Spleen (tissue), 11 donors: Measurements from ENCODE around the gene APOBEC2. TPM values are rescaled to one million over a fixed set of nuclear protein-coding genes. Genes with fewer than 3 reads are reported as not detected.

Source experiments
- DNase-seq: peaks from one replicate; pipeline ENCODE4 v3.0.0-alpha.2; 2020
- H3K27ac ChIP-seq, 8 donors: fragments of 200-600 bp; sonication (generic) in 7 of 8; 1 replicate in 4 of 8; 2 replicates in 4 of 8; pipeline versions ENCODE4 v1.5.0 to v1.8.0; 2016 to 2021; ENCODE audit warnings: inconsistent platforms in 4 of 8, mild to moderate bottlenecking in 4 of 8, moderate library complexity in 1 of 8
- H3K27me3 ChIP-seq, 7 donors: fragments of 200-600 bp; sonication (generic) in 6 of 7; replicated peaks in 1 of 7; 1 replicate in 4 of 7; 2 replicates in 3 of 7; pipeline versions ENCODE4 v1.5.0 to v1.8.0; 2016 to 2021; ENCODE audit warnings: inconsistent platforms in 3 of 7, mild to moderate bottlenecking in 1 of 7
- H3K36me3 ChIP-seq, 6 donors: fragments of 200-600 bp; sonication (generic) in 5 of 6; 1 replicate in 4 of 6; 2 replicates in 2 of 6; pipeline versions ENCODE4 v1.5.0 to v1.8.0; 2016 to 2021; ENCODE audit warnings: inconsistent platforms in 2 of 6
- H3K4me1 ChIP-seq, 6 donors: fragments of 200-600 bp; sonication (generic) in 5 of 6; 1 replicate in 3 of 6; 2 replicates in 3 of 6; pipeline versions ENCODE4 v1.5.0 to v1.8.0; 2016 to 2021; ENCODE audit warnings: inconsistent platforms in 3 of 6
- H3K4me3 ChIP-seq, 8 donors: fragments of 200-600 bp; sonication (generic) in 7 of 8; 1 replicate in 4 of 8; 2 replicates in 4 of 8; pipeline versions ENCODE4 v1.5.0 to v1.8.0; 2016 to 2021; ENCODE audit warnings: inconsistent platforms in 4 of 8, mild to moderate bottlenecking in 4 of 8, moderate library complexity in 2 of 8
- H3K9me3 ChIP-seq, 8 donors: fragments of 200-600 bp; sonication (generic) in 7 of 8; 1 replicate in 4 of 8; 2 replicates in 4 of 8; pipeline versions ENCODE4 v1.5.0 to v1.8.0; 2016 to 2021; ENCODE audit warnings: inconsistent platforms in 4 of 8
- CTCF ChIP-seq, 11 experiments: fragments of 200-600 bp in 7 of 11; fragments of 450-650 bp in 4 of 11; sonication (generic) in 4 of 11; IDR thresholded peaks in 8 of 11; conservative IDR thresholded peaks in 3 of 11; 1 replicate in 7 of 11; 2 replicates in 4 of 11; pipeline versions ENCODE4 v1.4.0 to v1.8.0; 2016 to 2021; ENCODE audit warnings: antibody characterized with exemption in 11 of 11, inconsistent platforms in 4 of 11, mild to moderate bottlenecking in 1 of 11
- POLR2A ChIP-seq, 3 donors: fragments of 450-650 bp; IDR thresholded peaks; one replicate each; pipeline ENCODE4 v1.5.1; 2017; ENCODE audit warnings: antibody characterized with exemption in 3 of 3, mild to moderate bottlenecking in 1 of 3
- POLR2AphosphoS5 ChIP-seq, 3 donors: sonication (generic); formaldehyde crosslinking; IDR thresholded peaks; one replicate each; pipeline ENCODE4 v1.5.1; 2017; ENCODE audit warnings: antibody characterized with exemption in 3 of 3
- WGBS, 5 donors: extraction: QIAGEN DNeasy Blood & Tissue Kit in 3 of 5; methylation state at CpG; one replicate each; pipeline versions ENCODE4 v1.1.5 to v1.1.7; 2013 to 2018; 5-methylcytosine and 5-hydroxymethylcytosine counted together
- intact Hi-C: fragments of 100-400 bp; cut with DNase I; formaldehyde crosslinking; loops from one replicate; pipeline ENCODE4 v1.15.0; 2023; ENCODE audit warnings: low total_unique reads
- polyA plus RNA-seq, 3 donors: library from polyadenylated mRNA; stranded (reverse); fragments of 200-250 nt; gene quantifications; one replicate each; pipeline ENCODE4 v1.2.1, GENCODE V29; 2013
- total RNA-seq, 7 donors: library from RNA; depleted of rRNA in 3 of 7; stranded (reverse); fragments of >200 nt in 3 of 7; fragmentation: NEBNext Ultra II Directional in 4 of 7; extraction: Animal tissue kit (Norgen Biotek cat#: 25700) in 4 of 7; gene quantifications; one replicate each; pipeline versions ENCODE4 v1.1.0 to v1.2.1, GENCODE V29; 2016 to 2021
- donor health status: healthy with polysubstance abuse.
- donor health status: DM: no; HTN: no; CAD: no; lungs with moderate emphysema.
- donor health status: DM: no; HTN: no; CAD: no.
- donor health status: Bipolar disorder and iron deficiency.
- donor health status: healthy.
- donor health status: DM: no; HTN: no; CAD: no.
- donor health status: DM: yes; HTN: yes; CAD: no.

APOBEC2 gene
- total and polyA plus RNA-seq, 10 donors, result 0.23 TPM; not detected in 9

GRCh38 chr6:41075651-41076626, 22.9 kb downstream of the APOBEC2 start:
- intact Hi-C loops, result no loop called here
- DNase-seq, result no peak
- peak overlapping the region in 4 of 8 donors; percentile 99 to 100 (median 100) for H3K27ac ChIP-seq
- no peak overlapping the region for H3K4me3 ChIP-seq
- WGBS, 5 donors, result 87 to 94% (median 90%) methylated on average over 4 of the region's 4 CpGs
- no peaks in the 10 kb centered on the region for H3K9me3 ChIP-seq
- peaks cover 35 to 78% (median 50%) of the 10 kb centered on the region in 6 donors for H3K4me1 ChIP-seq
- peaks cover 0 to 23% (median 11%) of the 10 kb centered on the region in 6 donors for H3K36me3 ChIP-seq
- TF ChIP-seq CTCF (IDR thresholded peaks at IDR 0.05 in 8 of 11, conservative IDR thresholded peaks at IDR 0.05 in 3 of 11), result no peak
- no peak for TF ChIP-seq POLR2A (IDR thresholded peaks at IDR 0.05)
- TF ChIP-seq POLR2AphosphoS5 (IDR thresholded peaks at IDR 0.05), result no peak
- no peaks in the 10 kb centered on the region for H3K27me3 ChIP-seq

- Histone ChIP-seq H3K36me3 (peaks cover 0 to 38% (median 19%) of the 10 kb centered on the region in 6 donors), H3K4me3 (no peak overlapping the region), H3K27ac (no peak overlapping the region), H3K27me3 (no peaks in the 10 kb centered on the region), H3K9me3 (no peaks in the 10 kb centered on the region), H3K4me1 (peaks cover 33 to 88% (median 52%) of the 10 kb centered on the region in 6 donors)
- WGBS, 5 donors, result 87 to 96% (median 95%) methylated on average over 2 of the region's 2 CpGs
- no peak for DNase-seq
- TF ChIP-seq POLR2A (IDR thresholded peaks at IDR 0.05), result no peak
- no peak for TF ChIP-seq POLR2AphosphoS5 (IDR thresholded peaks at IDR 0.05)
- no peak for TF ChIP-seq CTCF (IDR thresholded peaks at IDR 0.05 in 8 of 11, conservative IDR thresholded peaks at IDR 0.05 in 3 of 11)
- intact Hi-C loops, result no loop called here
These were observed 24.5 kb downstream of the APOBEC2 start for GRCh38 chr6:41077536-41077935.

DNA sequence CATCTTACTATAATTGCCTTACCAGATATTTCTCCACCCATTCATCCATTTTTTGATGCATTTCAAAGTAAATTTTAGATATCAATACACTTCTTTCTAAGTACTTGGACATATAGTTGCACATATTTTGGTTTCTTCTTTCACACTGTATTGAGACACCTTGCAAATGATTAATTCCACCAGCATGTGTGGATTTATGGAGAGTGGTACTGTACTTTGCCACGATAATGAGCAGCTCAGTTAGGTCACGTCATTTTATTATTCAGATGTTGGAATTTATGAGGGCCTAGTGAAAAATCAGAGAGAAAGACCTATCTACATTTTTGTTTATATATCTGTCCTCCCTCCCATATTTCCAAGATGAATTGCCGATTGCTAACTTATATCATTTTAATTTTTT, 25.1 kb downstream of the APOBEC2 start:
- WGBS, 5 donors, result 91 to 98% (median 96%) methylated on average over 3 of the region's 3 CpGs
- intact Hi-C loops, result no loop called here

More for the DNA sequence above, 25.1 kb downstream of the APOBEC2 start:
- Histone ChIP-seq H3K27ac (no peak overlapping the region), H3K27me3 (no peaks in the 10 kb centered on the region), H3K36me3 (peaks cover 0 to 44% (median 19%) of the 10 kb centered on the region in 6 donors), H3K4me3 (no peak overlapping the region), H3K4me1 (peaks cover 33 to 91% (median 52%) of the 10 kb centered on the region in 6 donors), H3K9me3 (no peaks in the 10 kb centered on the region)
- TF ChIP-seq POLR2AphosphoS5 (IDR thresholded peaks at IDR 0.05), result no peak
- no peak for TF ChIP-seq CTCF (IDR thresholded peaks at IDR 0.05 in 8 of 11, conservative IDR thresholded peaks at IDR 0.05 in 3 of 11)
- no peak for TF ChIP-seq POLR2A (IDR thresholded peaks at IDR 0.05)
- DNase-seq, result no peak
